Lower leg skin (tissue), 4 donors: ENCODE results near the gene IL1A. TPM values are rescaled to one million over a fixed set of nuclear protein-coding genes. Genes with fewer than 3 reads are reported as not detected.

Source experiments
- DNase-seq, 2 donors: peaks; one replicate each; pipeline ENCODE4 v3.0.0-alpha.2; 2019; ENCODE audit warnings: low spot score in 2 of 2
- H3K4me3 ChIP-seq: fragments of 200-600 bp; sonication (generic); 2 replicates; pipeline ENCODE4 v1.5.1; 2017; ENCODE audit warnings: mild to moderate bottlenecking, low read depth; ENCODE audit not compliant: poor library complexity, severe bottlenecking
- POLR2A ChIP-seq, 2 donors: fragments of 450-650 bp; IDR thresholded peaks; one replicate each; pipeline ENCODE4 v1.6.1; 2016 to 2017; ENCODE audit warnings: antibody characterized with exemption in 2 of 2, mild to moderate bottlenecking in 1 of 2, moderate library complexity in 1 of 2
- WGBS, 2 donors: methylation state at CpG; one replicate each; pipeline ENCODE4 v1.1.5; 2018; 5-methylcytosine and 5-hydroxymethylcytosine counted together
- intact Hi-C: fragments of 100-400 bp; cut with DNase I; formaldehyde crosslinking; loops from one replicate; pipeline ENCODE4 v1.15.0; 2023; ENCODE audit warnings: low total_unique reads
- total RNA-seq, 4 donors: library from RNA; depleted of rRNA; stranded (reverse); fragments of >200 nt; gene quantifications; one replicate each; pipeline ENCODE4 v1.1.0, GENCODE V29; 2016
- TF ChIP-seq, protein P1 (sequence below), 3 donors: fragments of 450-650 bp; IDR thresholded peaks; one replicate each; pipeline ENCODE4 v1.5.1; 2016; ENCODE audit warnings: antibody characterized with exemption in 3 of 3, mild to moderate bottlenecking in 3 of 3, moderate library complexity in 2 of 3

Gene IL1A
- total RNA-seq, 4 donors from 2014 or later: 0.53 to 5.3 (median 0.84) TPM

DNA sequence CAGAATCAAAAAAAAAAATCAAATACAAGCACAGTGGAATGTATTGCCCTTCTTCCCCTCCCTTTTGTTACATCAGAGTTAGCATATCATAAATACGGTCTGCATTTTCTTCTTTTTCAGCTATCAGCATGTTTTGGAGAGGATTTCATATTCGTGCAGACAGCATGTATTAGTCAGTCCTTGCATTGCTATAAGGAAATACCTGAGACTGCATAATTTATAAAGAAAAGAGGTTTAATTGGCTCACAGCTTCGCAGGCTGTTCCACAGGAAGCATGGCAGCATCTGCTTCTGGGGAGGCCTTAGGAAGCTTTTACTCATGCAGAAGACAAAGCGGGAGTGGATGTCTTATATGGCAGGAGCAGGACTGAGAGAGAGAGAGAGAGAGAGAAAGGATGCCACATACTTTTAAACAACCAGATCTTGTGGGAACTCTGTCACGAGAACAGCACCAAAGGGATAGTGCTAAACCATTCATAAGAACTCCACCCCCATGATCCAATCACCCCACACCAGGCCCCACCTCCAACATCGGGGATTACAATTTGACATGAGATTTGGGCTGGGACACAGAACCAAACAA lies 43.4 kb upstream of the IL1A start:
- WGBS, 2 donors: 67 to 71% methylated on average over 6 of the region's 6 CpGs
- H3K4me3 ChIP-seq: no peak overlapping the region
- intact Hi-C loops: no loop called here
- TF ChIP-seq, protein P1, sequence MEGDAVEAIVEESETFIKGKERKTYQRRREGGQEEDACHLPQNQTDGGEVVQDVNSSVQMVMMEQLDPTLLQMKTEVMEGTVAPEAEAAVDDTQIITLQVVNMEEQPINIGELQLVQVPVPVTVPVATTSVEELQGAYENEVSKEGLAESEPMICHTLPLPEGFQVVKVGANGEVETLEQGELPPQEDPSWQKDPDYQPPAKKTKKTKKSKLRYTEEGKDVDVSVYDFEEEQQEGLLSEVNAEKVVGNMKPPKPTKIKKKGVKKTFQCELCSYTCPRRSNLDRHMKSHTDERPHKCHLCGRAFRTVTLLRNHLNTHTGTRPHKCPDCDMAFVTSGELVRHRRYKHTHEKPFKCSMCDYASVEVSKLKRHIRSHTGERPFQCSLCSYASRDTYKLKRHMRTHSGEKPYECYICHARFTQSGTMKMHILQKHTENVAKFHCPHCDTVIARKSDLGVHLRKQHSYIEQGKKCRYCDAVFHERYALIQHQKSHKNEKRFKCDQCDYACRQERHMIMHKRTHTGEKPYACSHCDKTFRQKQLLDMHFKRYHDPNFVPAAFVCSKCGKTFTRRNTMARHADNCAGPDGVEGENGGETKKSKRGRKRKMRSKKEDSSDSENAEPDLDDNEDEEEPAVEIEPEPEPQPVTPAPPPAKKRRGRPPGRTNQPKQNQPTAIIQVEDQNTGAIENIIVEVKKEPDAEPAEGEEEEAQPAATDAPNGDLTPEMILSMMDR (IDR thresholded peaks at IDR 0.05): no peak
- TF ChIP-seq POLR2A (IDR thresholded peaks at IDR 0.05): no peak
- peak in 1 of 2 donors; percentile 28 for DNase-seq

DNA sequence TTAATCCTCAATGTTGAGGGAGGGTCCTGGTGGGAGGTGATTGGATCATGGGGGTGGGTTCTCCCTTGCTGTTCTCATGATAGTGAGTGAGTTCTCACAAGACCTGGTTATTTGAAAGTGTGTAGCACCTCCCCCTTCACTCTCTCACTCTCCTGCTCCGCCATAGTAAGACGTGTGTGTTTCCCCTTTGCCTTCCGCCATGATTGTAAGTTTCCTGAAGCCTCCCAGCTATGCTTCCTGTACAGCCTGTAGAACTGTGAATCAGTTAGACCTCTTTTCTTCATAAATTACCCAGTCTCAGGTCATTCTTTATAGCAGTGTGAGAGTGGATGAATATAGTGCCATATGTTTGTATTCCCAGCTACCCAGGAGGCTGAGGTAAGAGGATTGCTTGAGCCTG lies 42.7 kb upstream of the IL1A start:
- 67 to 80% methylated on average over 3 of the region's 3 CpGs for WGBS, 2 donors
- intact Hi-C loops: no loop called here
- peak in 1 of 2 donors; percentile 4 for DNase-seq
- TF ChIP-seq, protein P1 (IDR thresholded peaks at IDR 0.05): no peak
- no peak for TF ChIP-seq POLR2A (IDR thresholded peaks at IDR 0.05)
- H3K4me3 ChIP-seq: no peak overlapping the region

DNA sequence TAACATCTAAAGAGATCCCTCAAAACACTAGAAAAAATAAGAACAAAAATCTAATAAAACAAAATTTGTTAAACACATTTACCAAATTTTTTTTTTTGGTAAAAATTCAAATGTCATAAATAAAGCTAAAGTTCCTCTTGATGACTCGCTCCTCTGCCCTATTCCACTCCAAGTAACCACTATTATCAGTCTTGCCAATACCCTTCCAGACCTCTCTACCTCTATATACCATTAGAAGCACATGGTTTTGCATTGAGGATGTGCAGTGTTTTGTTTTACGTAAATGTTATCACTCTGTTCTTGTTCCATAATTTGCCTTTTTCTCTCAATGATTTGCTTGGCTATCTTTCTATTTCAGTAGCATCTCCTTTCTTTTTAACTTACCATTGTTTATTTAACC lies 41.4 kb upstream of the IL1A start:
- DNase-seq: no peak
- TF ChIP-seq, protein P1 (IDR thresholded peaks at IDR 0.05): no peak
- TF ChIP-seq POLR2A (IDR thresholded peaks at IDR 0.05): no peak
- H3K4me3 ChIP-seq: no peak overlapping the region
- 90 to 95% methylated on average over 2 of the region's 2 CpGs for WGBS, 2 donors
- intact Hi-C loops: no loop called here

- no peak for TF ChIP-seq POLR2A (IDR thresholded peaks at IDR 0.05)
- TF ChIP-seq, protein P1 (IDR thresholded peaks at IDR 0.05): no peak
- intact Hi-C loops: no loop called here
- no peak overlapping the region for H3K4me3 ChIP-seq
- DNase-seq: no peak
These were observed 40.4 kb upstream of the IL1A start for GRCh38 chr2:112824694-112825085.

DNA sequence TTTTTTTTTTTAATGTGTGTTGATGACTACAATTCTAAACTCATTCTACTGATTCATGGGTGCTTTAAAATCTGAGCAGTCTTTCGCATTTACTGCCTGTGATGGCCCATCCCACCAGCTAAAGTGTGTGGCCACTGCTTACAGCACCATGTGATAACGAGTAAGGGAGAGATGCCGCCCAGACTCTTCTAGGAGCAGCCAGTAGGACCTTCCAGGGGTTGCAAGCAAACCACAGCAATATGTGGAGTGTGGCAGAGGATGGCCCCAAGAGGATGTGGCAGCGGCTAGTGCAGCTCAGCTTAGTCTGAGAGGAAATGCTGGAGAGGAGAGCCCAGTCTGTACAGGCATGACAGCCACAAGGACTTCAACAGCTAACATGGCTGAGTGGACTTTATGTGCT lies 37.4 kb upstream of the IL1A start:
- no peak for DNase-seq
- intact Hi-C loops: loop anchor here (2.0 kb wide), 1 partner anchor 75 kb away; no protein-coding TSS in a partner anchor
- 74% methylated on average over 4 of the region's 4 CpGs for WGBS, 2 donors
- TF ChIP-seq, protein P1 (IDR thresholded peaks at IDR 0.05): no peak
- TF ChIP-seq POLR2A (IDR thresholded peaks at IDR 0.05): no peak
- no peak overlapping the region for H3K4me3 ChIP-seq

DNA sequence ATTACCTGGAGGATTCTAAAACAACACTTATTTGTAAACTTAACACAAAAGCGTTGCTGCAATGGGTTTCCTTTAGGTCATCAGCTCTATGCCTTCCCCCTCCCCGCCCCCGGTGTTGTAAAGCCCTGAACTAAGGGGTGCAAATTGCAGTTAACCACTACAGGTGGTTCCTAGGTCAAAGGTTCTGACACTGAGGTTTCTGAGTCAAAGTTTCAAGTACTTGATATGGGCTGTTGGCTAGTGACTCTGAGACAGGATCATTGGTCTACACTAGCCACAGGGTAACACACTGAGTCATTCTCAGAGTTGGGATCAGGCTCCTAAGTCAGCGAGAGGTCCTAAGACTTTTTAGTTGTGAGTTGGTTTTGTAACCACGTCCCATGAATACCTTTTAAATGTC lies 36.8 kb upstream of the IL1A start:
- intact Hi-C loops: no loop called here
- 74 to 76% methylated on average over 5 of the region's 5 CpGs for WGBS, 2 donors
- DNase-seq: no peak
- H3K4me3 ChIP-seq: no peak overlapping the region
- TF ChIP-seq POLR2A (IDR thresholded peaks at IDR 0.05): no peak
- TF ChIP-seq, protein P1 (IDR thresholded peaks at IDR 0.05): no peak
